Ovary (tissue), 3 donors: ENCODE results near the gene SAXO1.

Source experiments
- EP300 ChIP-seq: sonication (generic); formaldehyde crosslinking; IDR thresholded peaks from one replicate; pipeline ENCODE4 v1.6.1; 2017; ENCODE audit warnings: antibody characterized with exemption
- POLR2A ChIP-seq: fragments of 450-650 bp; IDR thresholded peaks from one replicate; pipeline ENCODE4 v1.6.1; 2017; ENCODE audit warnings: antibody characterized with exemption, mild to moderate bottlenecking, moderate library complexity
- TF ChIP-seq, protein P1 (sequence below), 3 donors: fragments of 450-650 bp in 2 of 3; fragments of 200-600 bp in 1 of 3; IDR thresholded peaks; one replicate each; pipeline versions ENCODE4 v1.5.1 to v1.8.0; 2016 to 2022; ENCODE audit warnings: antibody characterized with exemption in 3 of 3, mild to moderate bottlenecking in 1 of 3
- donor health status: DM: no; HTN: no; CAD: no.

DNA sequence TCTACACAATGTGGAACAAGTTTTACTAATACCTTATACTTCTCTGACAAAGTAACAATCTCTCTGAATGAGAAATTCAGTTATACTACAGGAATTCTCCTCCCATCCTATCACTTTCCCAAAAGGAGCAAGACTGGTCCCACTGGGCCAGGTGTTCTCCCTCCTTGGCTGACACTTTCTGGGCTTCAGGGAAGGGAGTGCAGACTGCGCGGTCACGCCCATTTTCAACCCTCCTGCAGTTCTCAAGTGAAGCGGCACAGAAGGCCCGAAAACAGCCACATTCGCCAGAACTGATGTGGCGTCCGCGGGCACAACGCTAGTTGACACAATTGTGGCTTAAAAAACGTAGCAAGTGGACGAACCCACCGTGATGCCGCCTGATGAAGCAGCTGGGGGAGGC, 603 bp downstream of the SAXO1 start:
- TF ChIP-seq, protein P1, sequence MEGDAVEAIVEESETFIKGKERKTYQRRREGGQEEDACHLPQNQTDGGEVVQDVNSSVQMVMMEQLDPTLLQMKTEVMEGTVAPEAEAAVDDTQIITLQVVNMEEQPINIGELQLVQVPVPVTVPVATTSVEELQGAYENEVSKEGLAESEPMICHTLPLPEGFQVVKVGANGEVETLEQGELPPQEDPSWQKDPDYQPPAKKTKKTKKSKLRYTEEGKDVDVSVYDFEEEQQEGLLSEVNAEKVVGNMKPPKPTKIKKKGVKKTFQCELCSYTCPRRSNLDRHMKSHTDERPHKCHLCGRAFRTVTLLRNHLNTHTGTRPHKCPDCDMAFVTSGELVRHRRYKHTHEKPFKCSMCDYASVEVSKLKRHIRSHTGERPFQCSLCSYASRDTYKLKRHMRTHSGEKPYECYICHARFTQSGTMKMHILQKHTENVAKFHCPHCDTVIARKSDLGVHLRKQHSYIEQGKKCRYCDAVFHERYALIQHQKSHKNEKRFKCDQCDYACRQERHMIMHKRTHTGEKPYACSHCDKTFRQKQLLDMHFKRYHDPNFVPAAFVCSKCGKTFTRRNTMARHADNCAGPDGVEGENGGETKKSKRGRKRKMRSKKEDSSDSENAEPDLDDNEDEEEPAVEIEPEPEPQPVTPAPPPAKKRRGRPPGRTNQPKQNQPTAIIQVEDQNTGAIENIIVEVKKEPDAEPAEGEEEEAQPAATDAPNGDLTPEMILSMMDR (IDR thresholded peaks at IDR 0.05) = no peak
- TF ChIP-seq POLR2A (no peak), EP300 (no peak)
